DND-41 (cell line): Measurements from ENCODE around the gene PSMD6.

Experiments
- ATAC-seq: fragments of 200-7000 bp; cut with Tn5 transposase; 3 replicates; pipeline ENCODE4 v1.9.1; 2021; ENCODE audit warnings: low read depth; ENCODE audit not compliant: insufficient read depth
- DNase-seq: peaks from one replicate; pipeline ENCODE4 v3.0.0-alpha.2; 2020
- H2AFZ ChIP-seq: 2 replicates; pipeline ENCODE4 v1.6.0; 2012; ENCODE audit warnings: low read depth, low read length
- H3K27ac ChIP-seq: 2 replicates; pipeline ENCODE4 v1.5.1; 2012; ENCODE audit warnings: low read length, inconsistent platforms
- H3K27me3 ChIP-seq: fragments of 200-600 bp; sonication (generic); 2 replicates; pipeline ENCODE4 v1.6.0; 2012; ENCODE audit warnings: low read length, mild to moderate bottlenecking, inconsistent platforms; ENCODE audit not compliant: insufficient read depth, poor library complexity
- H3K36me3 ChIP-seq: 2 replicates; pipeline ENCODE4 v1.5.1; 2012; ENCODE audit warnings: low read length, inconsistent platforms; ENCODE audit not compliant: insufficient read depth
- H3K4me1 ChIP-seq: 2 replicates; pipeline ENCODE4 v1.5.1; 2012; ENCODE audit warnings: mild to moderate bottlenecking, low read length; ENCODE audit not compliant: insufficient read depth
- H3K4me2 ChIP-seq: 2 replicates; pipeline ENCODE4 v1.6.0; 2012; ENCODE audit warnings: mild to moderate bottlenecking, moderate library complexity, low read length, inconsistent platforms; ENCODE audit not compliant: insufficient read depth
- H3K4me3 ChIP-seq, 2 experiments: fragments of 200-600 bp in 1 of 2; shearing (Covaris generic) in 1 of 2; 2 replicates each; pipeline ENCODE4 v1.5.1; 2012 to 2016; ENCODE audit warnings: inconsistent platforms in 2 of 2, low read length in 2 of 2, mild to moderate bottlenecking in 2 of 2, low read depth in 1 of 2, moderate library complexity in 1 of 2
- H3K79me2 ChIP-seq: 2 replicates; pipeline ENCODE4 v1.6.0; 2012; ENCODE audit warnings: low read length, inconsistent platforms; ENCODE audit not compliant: insufficient read depth
- H3K9ac ChIP-seq: 2 replicates; pipeline ENCODE4 v1.6.0; 2012; ENCODE audit warnings: low read depth, mild to moderate bottlenecking, inconsistent platforms, low read length, moderate library complexity
- H3K9me3 ChIP-seq: 2 replicates; pipeline ENCODE4 v1.5.1; 2012; ENCODE audit warnings: low read length, moderate library complexity, mild to moderate bottlenecking, inconsistent platforms; ENCODE audit not compliant: insufficient read depth, severe bottlenecking
- H4K20me1 ChIP-seq: 2 replicates; pipeline ENCODE4 v1.6.0; 2012; ENCODE audit warnings: low read length; ENCODE audit not compliant: insufficient read depth
- EZH2 ChIP-seq: IDR thresholded peaks from 3 replicates; pipeline ENCODE4 v1.6.1; 2012; ENCODE audit warnings: borderline replicate concordance, low read depth, mild to moderate bottlenecking, moderate library complexity, low read length, inconsistent platforms; ENCODE audit not compliant: severe bottlenecking
- TF ChIP-seq, protein P1 (sequence below): IDR thresholded peaks from 2 replicates; pipeline ENCODE4 v1.5.1; 2012; ENCODE audit warnings: borderline replicate concordance, low read length, moderate library complexity, mild to moderate bottlenecking; ENCODE audit not compliant: poor library complexity, severe bottlenecking; ENCODE audit errors: extremely low read depth

PSMD6 gene

DNA sequence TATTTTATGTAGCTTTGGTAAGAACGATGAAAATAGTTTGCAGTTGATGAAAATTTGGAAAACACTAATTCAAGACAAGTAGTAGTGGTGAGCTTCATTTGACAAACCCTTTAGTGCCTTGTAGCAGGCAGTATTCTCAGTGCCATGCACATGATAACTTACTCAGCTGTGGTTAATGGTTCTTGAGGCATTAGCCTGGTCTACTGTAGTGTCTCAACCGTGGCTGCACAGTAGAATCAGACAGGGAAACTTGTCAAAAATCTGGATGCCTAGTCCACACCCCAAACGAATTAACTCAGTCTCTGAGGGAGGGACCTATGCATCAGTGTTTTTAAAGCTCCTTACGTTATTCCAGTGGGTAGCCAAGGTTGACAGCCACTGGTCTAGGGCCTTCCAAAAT, 45.4 kb downstream of the PSMD6 start:
- peaks cover 76% of the 10 kb centered on the region for H3K79me2 ChIP-seq
- TF ChIP-seq EZH2: no peak
- TF ChIP-seq, protein P1, sequence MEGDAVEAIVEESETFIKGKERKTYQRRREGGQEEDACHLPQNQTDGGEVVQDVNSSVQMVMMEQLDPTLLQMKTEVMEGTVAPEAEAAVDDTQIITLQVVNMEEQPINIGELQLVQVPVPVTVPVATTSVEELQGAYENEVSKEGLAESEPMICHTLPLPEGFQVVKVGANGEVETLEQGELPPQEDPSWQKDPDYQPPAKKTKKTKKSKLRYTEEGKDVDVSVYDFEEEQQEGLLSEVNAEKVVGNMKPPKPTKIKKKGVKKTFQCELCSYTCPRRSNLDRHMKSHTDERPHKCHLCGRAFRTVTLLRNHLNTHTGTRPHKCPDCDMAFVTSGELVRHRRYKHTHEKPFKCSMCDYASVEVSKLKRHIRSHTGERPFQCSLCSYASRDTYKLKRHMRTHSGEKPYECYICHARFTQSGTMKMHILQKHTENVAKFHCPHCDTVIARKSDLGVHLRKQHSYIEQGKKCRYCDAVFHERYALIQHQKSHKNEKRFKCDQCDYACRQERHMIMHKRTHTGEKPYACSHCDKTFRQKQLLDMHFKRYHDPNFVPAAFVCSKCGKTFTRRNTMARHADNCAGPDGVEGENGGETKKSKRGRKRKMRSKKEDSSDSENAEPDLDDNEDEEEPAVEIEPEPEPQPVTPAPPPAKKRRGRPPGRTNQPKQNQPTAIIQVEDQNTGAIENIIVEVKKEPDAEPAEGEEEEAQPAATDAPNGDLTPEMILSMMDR: no peak
- H3K4me3 ChIP-seq: no peak overlapping the region
- no peak overlapping the region for H3K27ac ChIP-seq
- H3K27me3 ChIP-seq: no peaks in the 10 kb centered on the region
- no peak overlapping the region for H2AFZ ChIP-seq
- no peak overlapping the region for H3K9ac ChIP-seq
- 0 out of 3 replicates have a peak, but pooled peaks have one; percentile 40 for ATAC-seq
- peaks cover 68% of the 10 kb centered on the region for H3K36me3 ChIP-seq
- no peaks in the 10 kb centered on the region for H3K4me1 ChIP-seq
- H3K4me2 ChIP-seq: no peak overlapping the region
- DNase-seq: no peak
- no peaks in the 10 kb centered on the region for H3K9me3 ChIP-seq
- peaks cover 58% of the 10 kb centered on the region for H4K20me1 ChIP-seq

DNA sequence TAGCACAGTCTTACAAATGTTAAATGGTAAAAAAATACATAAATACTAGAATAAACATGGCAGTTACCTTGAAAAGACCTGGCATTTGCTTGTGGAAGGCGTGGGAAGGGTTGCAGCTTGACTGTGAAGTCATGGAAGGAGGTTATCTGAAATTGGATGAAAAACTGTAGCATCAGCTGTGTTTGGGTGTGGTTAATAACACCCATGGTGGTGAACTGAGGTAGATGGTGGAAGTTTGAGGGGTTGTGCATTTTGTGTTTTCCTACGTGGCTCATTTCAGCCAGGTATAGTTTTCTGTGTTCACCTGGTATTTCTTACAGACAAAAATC, 46.5 kb downstream of the PSMD6 start:
- Histone ChIP-seq H3K9ac (no peak overlapping the region), H3K27ac (no peak overlapping the region), H3K9me3 (no peaks in the 10 kb centered on the region), H3K79me2 (peaks cover 86% of the 10 kb centered on the region), H3K36me3 (peaks cover 61% of the 10 kb centered on the region), H2AFZ (no peak overlapping the region), H3K4me2 (no peak overlapping the region), H3K27me3 (no peaks in the 10 kb centered on the region), H3K4me3 (no peak overlapping the region), H3K4me1 (no peaks in the 10 kb centered on the region), H4K20me1 (peaks cover 57% of the 10 kb centered on the region)
- ATAC-seq (no peak), DNase-seq (no peak)
- TF ChIP-seq, protein P1: no peak
- no peak for TF ChIP-seq EZH2

DNA sequence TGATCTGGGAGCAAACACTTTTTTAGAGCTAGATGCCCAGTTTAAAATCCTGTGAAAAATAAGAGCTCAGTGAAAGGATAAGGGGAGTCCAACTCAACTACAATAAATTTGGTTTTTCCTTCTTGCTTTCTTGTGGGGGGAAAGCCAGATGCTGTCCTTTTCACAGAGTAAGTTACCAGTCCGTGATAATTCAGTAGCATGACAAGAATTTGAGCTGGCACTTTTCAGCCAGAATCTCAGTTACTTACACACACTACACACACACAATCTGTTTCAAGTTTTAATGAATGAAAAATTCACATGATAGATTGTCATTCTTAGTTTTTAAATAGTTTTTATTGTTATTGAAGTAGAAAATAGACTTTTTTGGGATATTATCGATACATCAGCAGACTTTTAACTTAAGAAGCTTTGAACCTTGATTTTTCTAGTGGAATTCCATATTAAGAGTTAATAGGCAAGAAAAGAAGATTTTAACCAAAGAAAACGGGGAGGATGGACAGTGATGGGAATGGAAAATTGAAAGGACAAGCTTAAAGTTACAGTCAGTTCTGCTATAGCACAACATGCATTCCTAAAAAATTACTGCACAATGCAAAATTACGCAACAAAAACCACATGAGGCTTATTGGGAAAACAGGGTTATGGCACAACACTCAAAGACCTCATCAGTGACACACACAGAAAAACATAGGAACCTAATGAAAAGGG, 47.0 kb downstream of the PSMD6 start:
- TF ChIP-seq, protein P1: no peak
- no peak for TF ChIP-seq EZH2
- Histone ChIP-seq H2AFZ (no peak overlapping the region), H3K4me3 (no peak overlapping the region), H3K36me3 (peaks cover 56% of the 10 kb centered on the region), H3K27me3 (no peaks in the 10 kb centered on the region), H4K20me1 (peaks cover 57% of the 10 kb centered on the region), H3K4me2 (no peak overlapping the region), H3K9me3 (no peaks in the 10 kb centered on the region), H3K27ac (0 out of 2 replicates have a peak overlapping the region, but pooled peaks have one; percentile 6), H3K9ac (no peak overlapping the region), H3K4me1 (no peaks in the 10 kb centered on the region), H3K79me2 (peaks cover 91% of the 10 kb centered on the region)
- DNase-seq (no peak), ATAC-seq (no peak)
